EH (cell line): ENCODE measurements around the gene DNAAF2.
"Not testable (repeated sequence)": the region's sequence is repeated elsewhere in the genome, so short reads cannot be mapped to it uniquely, and the experiment has no call there.

Source experiments
- DNase-seq: peaks from one replicate; pipeline ENCODE4 v3.0.0-alpha.2; 2015; ENCODE audit warnings: low read depth

DNAAF2 gene

DNA sequence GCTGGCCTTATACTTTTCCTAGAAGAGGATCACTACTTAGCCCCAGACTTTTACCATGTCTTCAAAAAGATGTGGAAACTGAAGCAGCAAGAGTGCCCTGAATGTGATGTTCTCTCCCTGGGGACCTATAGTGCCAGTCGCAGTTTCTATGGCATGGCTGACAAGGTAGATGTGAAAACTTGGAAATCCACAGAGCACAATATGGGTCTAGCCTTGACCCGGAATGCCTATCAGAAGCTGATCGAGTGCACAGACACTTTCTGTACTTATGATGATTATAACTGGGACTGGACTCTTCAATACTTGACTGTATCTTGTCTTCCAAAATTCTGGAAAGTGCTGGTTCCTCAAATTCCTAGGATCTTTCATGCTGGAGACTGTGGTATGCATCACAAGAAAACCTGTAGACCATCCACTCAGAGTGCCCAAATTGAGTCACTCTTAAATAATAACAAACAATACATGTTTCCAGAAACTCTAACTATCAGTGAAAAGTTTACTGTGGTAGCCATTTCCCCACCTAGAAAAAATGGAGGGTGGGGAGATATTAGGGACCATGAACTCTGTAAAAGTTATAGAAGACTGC, 12.9 kb downstream of the DNAAF2 start:
- DNase-seq, result peak; percentile 31

DNA sequence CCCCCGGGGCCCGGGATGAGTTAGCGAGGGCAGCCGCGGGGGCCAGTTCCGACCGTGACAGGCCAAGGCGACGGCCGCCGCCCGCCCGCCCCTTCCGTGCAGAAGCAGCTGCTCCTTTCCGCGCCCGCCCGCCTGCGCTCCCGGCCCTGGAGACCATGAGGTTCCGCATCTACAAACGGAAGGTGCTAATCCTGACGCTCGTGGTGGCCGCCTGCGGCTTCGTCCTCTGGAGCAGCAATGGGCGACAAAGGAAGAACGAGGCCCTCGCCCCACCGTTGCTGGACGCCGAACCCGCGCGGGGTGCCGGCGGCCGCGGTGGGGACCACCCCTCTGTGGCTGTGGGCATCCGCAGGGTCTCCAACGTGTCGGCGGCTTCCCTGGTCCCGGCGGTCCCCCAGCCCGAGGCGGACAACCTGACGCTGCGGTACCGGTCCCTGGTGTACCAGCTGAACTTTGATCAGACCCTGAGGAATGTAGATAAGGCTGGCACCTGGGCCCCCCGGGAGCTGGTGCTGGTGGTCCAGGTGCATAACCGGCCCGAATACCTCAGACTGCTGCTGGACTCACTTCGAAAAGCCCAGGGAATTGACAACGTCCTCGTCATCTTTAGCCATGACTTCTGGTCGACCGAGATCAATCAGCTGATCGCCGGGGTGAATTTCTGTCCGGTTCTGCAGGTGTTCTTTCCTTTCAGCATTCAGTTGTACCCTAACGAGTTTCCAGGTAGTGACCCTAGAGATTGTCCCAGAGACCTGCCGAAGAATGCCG, 13.7 kb downstream of the DNAAF2 start:
- peak; percentile 63 for DNase-seq

DNA sequence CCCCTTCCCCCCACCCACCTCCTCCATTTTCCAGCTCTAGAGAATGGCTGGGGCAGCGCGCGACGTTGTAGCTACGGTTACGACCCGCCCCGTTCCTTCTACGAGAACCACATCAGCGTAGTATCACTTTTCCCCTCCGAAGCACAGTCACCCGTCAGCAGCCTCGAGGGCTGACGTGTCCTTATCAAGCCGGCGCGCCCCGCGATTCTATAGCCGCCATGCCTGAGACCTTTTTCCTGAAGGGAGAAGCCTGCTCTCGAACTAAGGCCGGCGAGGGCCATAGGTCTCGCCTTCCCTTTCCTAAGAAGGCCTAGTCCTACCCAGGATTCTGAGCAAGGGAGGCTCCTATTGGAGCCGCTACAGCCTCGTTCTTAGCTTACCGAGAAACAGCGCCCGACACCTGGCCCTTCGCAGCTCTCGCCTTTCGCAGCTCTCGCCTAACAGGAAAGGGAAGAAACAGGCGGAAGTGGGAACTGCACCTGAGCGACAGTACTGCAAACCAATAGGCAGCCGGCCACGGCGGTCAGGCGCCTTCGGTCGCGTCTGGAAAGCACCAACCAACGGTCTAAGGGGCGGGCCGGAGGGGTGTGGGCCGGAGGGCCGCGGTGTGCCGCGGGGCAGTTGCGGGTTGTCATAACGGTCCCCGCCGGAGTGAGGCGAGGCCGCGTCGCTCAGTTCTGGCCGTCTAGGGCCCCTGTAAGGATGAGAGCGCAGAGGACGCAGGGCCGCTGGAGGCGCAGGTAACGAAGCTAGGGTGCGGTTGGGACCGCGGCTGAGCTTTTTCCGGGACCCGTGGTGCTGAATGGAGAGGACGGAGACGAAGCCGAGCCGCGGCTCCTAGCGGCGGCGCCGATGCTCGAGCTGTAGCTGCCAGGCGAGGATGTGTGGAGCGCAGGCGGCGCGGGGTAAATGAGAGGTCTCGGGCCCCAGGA, 14.6 kb downstream of the DNAAF2 start, which contains the start of the genes MGAT2 and RPL36AL:
TSS of gene MGAT2 (plus strand) at position 618 of the 932 bp plus-strand sequence. CDS start 470 bp downstream, outside the sequence.
TSS of gene RPL36AL (minus strand) at position 445 of the 932 bp plus-strand sequence. CDS start 1,522 bp downstream, outside the sequence.
- DNase-seq, result peak; percentile 98

DNA sequence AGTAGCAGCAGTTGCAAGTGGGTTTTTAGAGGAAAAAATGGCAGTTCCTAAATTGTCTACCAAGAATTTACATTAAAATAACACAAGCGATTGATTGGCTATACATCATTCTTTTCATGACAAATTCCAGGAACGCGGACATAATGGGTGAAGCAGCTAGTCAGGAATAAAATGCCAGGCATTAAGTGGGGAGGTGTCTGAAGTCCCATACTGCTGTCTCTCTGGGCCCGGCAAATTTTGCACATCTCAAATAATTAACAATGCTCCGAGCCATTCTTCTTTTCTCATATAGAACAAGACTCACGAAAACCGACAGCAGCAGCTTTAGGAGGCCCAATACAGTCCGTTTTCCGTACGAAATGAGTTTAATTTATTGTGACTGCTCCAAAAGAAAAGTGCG, 15.3 kb downstream of the DNAAF2 start:
- no peak for DNase-seq

DNA sequence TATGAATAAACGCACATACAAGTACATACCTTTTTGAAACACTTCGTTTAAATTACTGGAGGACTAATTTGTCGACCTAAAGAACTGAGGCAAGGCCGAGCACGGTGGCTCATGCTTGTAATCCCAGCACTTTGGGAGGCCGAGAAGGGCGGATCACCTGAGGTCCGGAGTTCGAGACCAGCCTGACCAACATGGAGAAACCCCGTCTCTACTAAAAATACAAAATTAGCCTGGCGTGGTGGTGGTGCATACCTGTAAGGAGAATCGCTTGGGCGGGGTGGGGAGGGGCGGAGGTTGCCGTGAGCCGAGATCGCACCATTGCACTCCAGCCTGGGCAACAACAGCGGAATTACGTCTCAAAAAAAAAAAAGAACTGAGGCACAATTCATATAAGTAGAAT, 15.8 kb downstream of the DNAAF2 start:
- DNase-seq, result not testable (repeated sequence)

DNA sequence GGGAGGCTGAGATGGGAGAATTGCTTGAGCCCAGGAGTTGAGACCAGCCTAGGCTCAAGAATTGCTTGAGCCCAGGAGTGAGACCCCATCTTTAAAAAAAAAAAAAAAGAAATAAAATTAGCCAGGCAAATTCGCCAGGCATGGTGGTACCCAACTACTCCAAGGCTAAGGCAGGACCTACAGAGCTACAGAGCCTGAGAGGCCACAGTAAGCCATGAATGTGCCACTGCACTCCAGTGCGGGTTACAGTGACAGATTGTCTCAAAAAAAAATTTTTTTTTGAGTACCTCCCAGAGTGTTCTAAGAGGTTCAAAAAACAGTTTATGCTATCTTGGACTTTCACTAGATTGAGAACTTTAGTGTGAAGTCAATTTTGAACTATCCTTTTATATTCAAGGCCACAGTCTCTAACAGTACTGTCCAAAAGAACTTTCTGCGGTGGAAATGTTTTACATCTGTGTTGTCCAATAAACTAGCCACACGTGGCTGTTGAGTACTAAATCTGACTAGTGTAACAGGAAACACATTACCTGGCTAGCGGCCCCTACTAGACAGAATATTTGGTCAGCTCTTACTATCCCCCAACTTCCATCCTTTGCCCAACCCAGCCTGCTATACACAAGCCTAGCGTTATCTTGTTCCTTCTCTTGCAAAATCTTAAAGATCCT, 17.1 kb downstream of the DNAAF2 start:
- no peak for DNase-seq

DNA sequence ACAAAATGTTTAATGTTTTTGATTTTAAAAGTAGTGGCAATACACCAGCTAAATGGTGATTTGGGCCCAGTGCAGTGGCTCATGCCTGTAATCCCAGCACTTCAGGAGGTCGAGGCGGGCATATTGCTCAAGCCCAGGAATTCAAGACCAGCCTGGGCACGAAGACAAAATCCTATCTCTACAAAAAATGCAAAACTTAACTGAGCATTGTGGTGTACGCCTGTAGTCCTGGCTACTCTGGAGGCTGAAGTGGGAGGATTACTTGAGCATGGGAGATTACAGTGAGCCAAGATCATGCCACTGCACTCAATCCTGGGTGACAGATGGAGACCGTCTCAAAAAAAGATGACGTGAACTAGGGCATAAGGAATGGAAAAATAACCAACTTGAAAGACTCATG, 19.3 kb downstream of the DNAAF2 start:
- no peak for DNase-seq

DNA sequence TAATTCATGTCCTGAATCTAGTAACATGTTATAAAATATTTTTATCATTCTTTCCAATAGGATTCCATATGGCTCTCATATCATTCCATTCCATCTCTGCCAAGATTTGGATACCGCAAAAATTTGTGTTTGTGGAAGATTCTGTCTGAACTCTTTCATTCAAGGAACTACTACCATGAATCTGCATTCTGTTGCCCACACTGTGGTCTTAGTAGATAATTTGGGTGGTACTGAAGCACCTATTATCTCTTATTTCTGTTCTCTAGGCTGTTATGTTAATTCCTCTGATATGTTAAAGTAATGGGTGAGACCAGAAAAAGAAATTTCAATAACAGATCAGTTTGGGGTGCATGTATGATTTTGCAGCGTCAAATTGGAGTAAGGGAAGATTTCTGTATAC, 20.8 kb downstream of the DNAAF2 start:
- no peak for DNase-seq

DNA sequence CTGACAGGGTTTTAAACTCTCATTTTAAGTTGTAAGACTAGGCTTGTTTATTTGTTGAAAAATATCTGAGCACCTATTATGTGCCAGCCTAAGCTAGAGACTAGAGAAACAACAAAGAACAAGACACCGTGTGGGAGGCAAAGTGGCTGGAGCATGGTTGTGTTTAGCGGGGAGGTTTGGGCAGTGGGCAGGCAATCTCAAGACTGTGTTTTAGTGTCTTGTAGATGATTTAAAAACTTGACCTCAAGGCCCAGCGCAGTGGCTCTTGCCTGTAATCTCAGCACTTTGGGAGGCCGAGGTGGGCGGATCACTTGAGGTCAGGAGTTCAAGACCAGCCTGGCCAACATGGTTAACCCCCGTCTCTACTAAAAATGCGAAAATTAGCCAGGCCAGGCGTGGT, 22.4 kb downstream of the DNAAF2 start:
- DNase-seq, result no peak

DNA sequence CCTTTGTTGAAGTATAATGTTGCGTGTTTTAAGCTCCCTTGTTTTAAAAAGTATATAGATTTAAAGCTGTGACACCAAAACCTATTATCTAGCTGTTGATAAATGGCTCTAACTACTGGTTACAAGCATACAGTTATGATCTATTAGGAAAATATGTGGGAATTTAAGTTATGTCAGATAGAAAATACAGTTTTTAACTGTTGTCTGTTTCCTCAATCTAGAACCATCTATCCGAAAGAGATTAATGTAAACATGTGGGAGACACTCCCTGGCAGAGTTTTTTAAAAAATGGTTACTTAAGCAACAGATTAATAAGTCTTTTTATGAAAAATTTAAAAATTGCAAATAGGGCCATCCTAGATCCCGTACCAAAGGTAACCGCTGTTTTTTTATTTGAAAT, 22.8 kb downstream of the DNAAF2 start:
- no peak for DNase-seq

DNA sequence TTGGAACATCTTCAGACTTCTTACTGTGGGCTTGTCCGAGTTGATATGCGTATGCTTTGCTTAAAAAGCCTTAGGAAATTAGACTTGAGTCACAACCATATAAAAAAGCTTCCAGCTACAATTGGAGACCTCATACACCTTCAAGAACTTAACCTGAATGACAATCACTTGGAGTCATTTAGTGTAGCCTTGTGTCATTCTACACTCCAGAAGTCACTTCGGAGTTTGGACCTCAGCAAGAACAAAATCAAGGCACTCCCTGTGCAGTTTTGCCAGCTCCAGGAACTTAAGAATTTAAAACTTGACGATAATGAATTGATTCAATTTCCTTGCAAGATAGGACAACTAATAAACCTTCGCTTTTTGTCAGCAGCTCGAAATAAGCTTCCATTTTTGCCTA, 27.5 kb downstream of the DNAAF2 start:
- DNase-seq, result no peak

DNA sequence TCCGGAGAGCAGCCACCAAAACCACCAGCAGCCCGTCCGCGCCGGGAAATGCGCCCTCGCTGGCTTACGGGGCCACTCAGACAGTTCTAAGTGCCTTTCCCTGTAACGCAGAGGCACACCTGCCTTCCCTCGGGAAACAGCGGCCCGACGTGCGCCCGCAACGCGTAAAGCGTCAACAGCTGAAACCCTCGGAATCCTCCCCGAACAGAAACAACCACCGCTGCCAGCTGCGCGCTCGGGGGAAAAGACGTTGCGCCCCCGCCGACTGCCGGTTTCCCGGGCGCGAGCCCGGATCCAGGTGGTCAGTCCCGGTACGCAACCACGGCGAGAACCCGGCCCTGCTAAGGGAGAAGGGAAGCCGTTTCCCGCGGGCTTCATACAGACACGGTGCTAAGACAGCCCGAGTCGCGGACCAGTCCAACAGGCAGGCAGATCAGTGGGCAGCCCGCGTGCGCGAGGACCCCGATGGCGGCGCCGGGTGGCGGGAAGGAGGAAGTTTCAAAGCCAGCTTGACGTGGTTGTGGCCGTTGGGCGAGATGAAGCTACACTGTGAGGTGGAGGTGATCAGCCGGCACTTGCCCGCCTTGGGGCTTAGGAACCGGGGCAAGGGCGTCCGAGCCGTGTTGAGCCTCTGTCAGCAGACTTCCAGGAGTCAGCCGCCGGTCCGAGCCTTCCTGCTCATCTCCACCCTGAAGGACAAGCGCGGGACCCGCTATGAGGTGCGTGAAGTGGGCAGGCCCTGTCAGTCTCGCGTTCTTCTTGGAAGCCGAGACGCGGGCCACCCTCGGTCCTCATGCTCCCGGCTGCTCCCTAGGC, 36.4 kb downstream of the DNAAF2 start, which contains the start of gene LRR1:
TSS of gene LRR1 (plus strand) at position 456 of the 816 bp plus-strand sequence. CDS start at position 537, 81 bp downstream.
- peak; percentile 87 for DNase-seq

DNA sequence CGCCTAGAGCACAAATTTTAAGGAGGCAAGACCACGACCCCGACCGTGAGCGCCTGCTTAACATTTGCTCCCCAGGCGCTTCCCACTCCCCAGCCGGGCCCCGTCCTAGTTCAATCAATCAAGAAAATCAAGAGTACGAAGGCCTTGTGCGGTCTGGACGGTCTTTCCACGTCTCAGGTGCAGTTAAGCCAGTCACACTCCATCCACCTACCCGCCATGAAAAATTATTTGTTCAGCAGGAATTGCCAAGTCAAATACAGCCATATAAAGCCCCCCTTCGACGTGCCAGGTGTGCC, 36.9 kb downstream of the DNAAF2 start:
- no peak for DNase-seq

DNA sequence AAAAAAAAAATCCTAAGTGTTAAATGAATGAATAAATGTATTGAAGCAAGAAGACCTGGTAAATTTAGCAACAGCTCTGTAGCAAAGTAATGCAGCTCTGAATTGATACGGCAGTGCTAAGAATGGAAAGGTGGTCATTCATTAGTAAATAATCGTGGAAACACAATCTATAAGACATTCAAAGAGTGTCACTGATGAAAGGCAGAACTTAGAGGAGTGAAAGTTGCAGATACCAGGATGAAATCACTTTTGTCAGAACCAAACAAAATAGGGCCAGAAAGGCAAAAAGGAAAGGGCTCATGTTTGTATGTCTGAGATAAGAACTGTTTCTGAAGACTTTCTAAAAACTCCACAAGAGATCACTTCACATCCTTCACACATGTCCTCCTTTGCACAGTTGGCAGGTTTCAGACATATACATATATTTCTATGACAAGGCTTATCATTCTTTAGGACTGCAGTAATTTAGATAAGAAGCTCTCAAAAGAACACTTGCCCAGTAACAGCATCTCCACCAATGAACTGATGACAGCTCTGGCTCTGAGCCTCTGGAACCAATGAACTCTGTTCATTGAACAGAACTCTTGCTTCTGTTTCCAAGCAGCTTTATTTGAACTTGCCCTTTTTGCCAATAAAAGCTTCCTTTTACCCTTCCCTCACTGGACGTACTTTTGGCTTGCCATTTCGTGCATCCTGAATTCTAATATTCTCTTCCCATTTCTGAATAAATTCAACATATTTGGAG, 40.5 kb downstream of the DNAAF2 start:
- DNase-seq, result peak; percentile 42

DNA sequence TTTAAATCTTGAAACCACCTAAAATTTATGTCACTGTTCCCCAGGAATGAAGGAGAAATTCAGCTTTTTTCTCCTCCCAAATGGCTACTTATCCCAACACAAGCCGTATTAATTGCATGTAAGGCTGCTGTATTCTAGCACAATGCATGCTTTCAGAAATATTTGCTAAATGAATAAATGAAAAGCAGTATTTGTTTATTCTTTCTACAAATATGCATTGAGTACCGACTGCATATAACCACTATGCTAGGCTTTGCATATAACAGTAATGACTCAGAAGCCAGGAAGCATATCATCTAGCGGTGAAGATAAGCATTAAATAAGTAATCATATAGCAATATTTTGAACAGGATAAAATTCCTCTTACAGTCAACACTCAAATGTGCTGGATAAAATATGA, 42.0 kb downstream of the DNAAF2 start:
- DNase-seq, result peak; percentile 81

DNA sequence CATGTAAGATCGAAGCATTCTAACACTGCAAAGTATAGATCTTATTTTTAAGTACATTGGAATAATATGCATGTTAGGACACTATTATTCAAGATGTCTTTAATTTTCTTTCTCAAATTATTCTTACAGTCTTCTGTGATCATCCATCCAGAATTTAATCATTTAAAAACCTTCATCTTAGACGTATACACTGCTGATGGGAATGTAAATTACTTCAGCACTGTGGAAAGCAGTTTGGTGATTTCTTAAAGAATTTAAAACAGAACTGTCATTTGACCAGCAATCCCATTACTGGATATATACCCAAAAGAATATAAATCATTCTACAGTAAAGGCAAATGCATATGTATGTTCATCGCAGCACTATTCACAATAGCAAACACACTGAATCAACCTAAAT, 45.7 kb downstream of the DNAAF2 start:
- no peak for DNase-seq

DNA sequence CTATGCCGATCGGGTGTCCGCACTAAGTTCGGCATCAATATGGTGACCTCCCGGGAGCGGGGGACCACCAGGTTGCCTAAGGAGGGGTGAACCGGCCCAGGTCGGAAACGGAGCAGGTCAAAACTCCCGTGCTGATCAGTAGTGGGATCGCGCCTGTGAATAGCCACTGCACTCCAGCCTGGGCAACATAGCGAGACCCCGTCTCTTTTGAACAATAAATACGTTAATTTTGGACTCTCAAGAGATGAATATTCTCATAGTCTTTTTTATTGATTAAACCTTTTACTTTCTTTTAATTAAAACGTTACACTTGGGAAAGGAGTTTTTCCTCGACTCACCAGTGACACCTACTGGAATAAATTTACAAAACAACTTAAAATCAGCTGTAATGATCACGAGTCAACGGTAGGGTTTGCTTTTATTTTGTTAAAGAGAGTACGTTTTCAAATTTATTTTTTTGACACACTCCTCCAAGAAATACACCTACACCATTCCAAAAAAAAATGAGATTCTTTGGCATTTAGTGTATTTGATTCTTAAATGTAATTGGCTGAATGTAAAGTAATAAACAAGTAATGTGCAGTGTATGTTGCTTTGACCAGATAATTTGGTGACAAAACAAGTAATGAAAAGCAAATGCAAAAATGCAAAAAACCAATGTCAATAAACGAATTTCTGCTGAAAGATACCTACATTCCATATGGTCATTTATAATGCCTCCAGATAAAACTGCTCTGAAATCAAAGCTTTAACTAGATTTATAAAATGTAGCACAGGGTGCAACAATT, 48.2 kb downstream of the DNAAF2 start:
- DNase-seq, result peak; percentile 78

DNA sequence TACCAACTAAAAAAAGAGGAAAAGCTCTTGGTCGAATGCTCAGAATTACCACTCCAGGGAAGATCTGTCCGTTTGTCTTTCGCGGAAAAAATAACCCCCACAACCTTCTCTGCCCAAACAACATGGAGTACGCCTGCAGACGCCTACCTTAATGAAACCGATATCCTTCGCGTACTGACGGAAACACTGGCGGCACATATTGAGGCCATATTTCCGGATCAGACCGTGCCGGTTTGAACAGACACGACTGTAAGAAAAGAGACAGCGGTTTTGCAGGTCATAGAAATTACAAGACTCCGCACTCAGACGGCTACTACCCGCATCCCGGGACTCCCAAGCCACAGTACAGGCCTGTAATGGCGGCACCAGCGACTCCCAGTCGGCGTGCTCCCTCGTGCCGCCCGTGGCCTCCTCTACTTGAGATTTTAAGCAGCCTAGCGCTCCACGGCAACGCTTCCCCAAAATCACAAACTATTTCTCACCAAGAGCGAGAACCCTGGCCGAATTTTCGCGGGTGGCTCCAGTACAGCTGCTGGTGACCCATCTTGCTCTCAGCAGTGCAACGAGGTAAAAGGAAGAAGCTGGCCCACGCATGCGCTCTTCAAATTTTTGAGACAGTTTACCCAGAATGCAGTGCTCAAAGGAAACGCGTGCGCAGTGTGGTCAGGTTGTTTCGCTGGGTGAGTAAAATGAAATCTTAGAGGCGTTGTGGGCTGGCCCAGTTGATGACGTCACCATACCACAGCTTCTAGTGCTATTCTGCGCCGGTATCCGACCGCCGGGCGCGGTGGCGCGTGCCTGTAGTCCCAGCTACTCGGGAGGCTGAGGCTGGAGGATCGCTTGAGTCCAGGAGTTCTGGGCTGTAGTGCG, 49.0 kb downstream of the DNAAF2 start, which contains the start of gene RPS29:
TSS of gene RPS29 (minus strand) at position 578 of the 870 bp plus-strand sequence. CDS start at position 544, 34 bp downstream.
- peak; percentile 99 for DNase-seq
